ENCODE data around the gene XIRP2. TPM values are rescaled to one million over a fixed set of nuclear protein-coding genes. Genes with fewer than 3 reads are reported as not detected.

XIRP2 gene
- total and polyA plus RNA-seq, 2 of the 4 experiments (the other 2 are of a cell fraction), result 0.05 to 0.18 TPM

DNA sequence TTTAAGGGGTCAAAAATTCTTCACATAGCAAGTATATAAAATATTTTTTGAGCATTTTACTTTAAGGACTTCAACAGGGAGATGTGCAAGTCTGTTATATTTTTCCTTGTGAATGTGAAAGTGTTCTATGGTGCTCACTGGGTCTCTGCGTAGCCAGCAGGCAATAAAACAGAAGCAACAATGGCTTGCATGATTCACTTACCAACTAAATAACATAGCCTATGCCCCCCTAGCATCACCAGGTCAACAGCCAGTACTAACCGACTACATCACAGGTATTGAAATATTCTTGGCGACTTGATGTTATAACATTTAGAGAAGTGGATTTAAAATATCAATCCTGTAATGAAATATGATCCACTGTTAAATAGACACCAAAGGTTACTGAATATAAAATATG, 398.9 kb downstream of the XIRP2 start:
- H2AFZ ChIP-seq (replicated peaks; ENCODE audit: low read length, poor library complexity), result no peak overlapping the region
- H3K27me3 ChIP-seq (ENCODE audit: control insufficient read depth, insufficient read depth, low read length), result no peaks in the 10 kb centered on the region
- H3K4me3 ChIP-seq (ENCODE audit: insufficient read depth, low read depth, low read length), result no peak overlapping the region
- in situ Hi-C loops (cut with MboI; ENCODE audit: low sequenced_read_pairs), result loop anchor here (25.0 kb wide), 1 partner anchor 825 kb away; no protein-coding TSS in a partner anchor
- H2BK15ac ChIP-seq (ENCODE audit: low read depth, low read length), result no peak overlapping the region
- WGBS, 2 experiments (ENCODE audit: extremely low coverage in 2 of 2, insufficient read length in 1 of 2), result no CpG with 5 or more reads among the region's 3 CpGs
- POLR2A ChIA-PET (ENCODE audit: unreplicated experiment), result no interaction called here
- no peaks in the 10 kb centered on the region for H3K9me3 ChIP-seq (ENCODE audit: control insufficient read depth, insufficient read depth, low read length)
- no peaks in the 10 kb centered on the region for H3K79me1 ChIP-seq (ENCODE audit: low read depth in 1 of 2, low read length in 2 of 2)
- no peak overlapping the region for H2AK9ac ChIP-seq (replicated peaks; ENCODE audit: low read depth, low read length, poor library complexity)
- no peaks in the 10 kb centered on the region for H4K20me1 ChIP-seq (ENCODE audit: insufficient read depth, low read length)
- H3K56ac ChIP-seq (ENCODE audit: extremely low read depth, insufficient read depth, low read length), result no peak overlapping the region
- no peak overlapping the region for H2AK5ac ChIP-seq (ENCODE audit: low read depth, low read length)
- H4K8ac ChIP-seq (ENCODE audit: low read depth in 2 of 2, low read length in 2 of 2), result no peak overlapping the region
- dilution Hi-C loops (cut with HindIII; ENCODE audit: low sequenced_read_pairs, unreplicated experiment), result no loop called here
- H2BK120ac ChIP-seq (ENCODE audit: low read depth, low read length), result no peak overlapping the region
- intact Hi-C loops (cut with micrococcal nuclease), result no loop called here
- H2BK5ac ChIP-seq (ENCODE audit: low read depth, low read length, poor library complexity, severe bottlenecking), result no peak overlapping the region
- CTCF ChIA-PET, result no interaction called here
- no TSS peak for BruUV-seq (replicated peaks)
- no peak overlapping the region for H4K91ac ChIP-seq (ENCODE audit: insufficient read depth, low read depth, low read length)
- H4K5ac ChIP-seq (ENCODE audit: low read depth, low read length), result no peak overlapping the region
- no peak overlapping the region for H2BK20ac ChIP-seq (ENCODE audit: low read depth, low read length)
- H3K4ac ChIP-seq (ENCODE audit: low read depth, low read length), result no peak overlapping the region
- no peak for ATAC-seq (ENCODE audit: low read depth)
- H3K36me3 ChIP-seq (ENCODE audit: control insufficient read depth, insufficient read depth, low read length), result no peaks in the 10 kb centered on the region
- H3K23ac ChIP-seq (ENCODE audit: low read depth, low read length), result no peak overlapping the region
- no peak overlapping the region for H3K18ac ChIP-seq (ENCODE audit: low read depth, low read length)
- no peaks in the 10 kb centered on the region for H3K4me1 ChIP-seq (ENCODE audit: control insufficient read depth, insufficient read depth, low read length)
- no peak for TF ChIP-seq CEBPB (IDR thresholded peaks at IDR 0.05; ENCODE audit: low read depth, low read length)
- TF ChIP-seq POLR2A (IDR thresholded peaks at IDR 0.05; ENCODE audit: low read depth, low read length), result no peak
- TF ChIP-seq RFX5 (IDR thresholded peaks at IDR 0.05; ENCODE audit: low read depth, low read length), result no peak
- TF ChIP-seq, protein P1, sequence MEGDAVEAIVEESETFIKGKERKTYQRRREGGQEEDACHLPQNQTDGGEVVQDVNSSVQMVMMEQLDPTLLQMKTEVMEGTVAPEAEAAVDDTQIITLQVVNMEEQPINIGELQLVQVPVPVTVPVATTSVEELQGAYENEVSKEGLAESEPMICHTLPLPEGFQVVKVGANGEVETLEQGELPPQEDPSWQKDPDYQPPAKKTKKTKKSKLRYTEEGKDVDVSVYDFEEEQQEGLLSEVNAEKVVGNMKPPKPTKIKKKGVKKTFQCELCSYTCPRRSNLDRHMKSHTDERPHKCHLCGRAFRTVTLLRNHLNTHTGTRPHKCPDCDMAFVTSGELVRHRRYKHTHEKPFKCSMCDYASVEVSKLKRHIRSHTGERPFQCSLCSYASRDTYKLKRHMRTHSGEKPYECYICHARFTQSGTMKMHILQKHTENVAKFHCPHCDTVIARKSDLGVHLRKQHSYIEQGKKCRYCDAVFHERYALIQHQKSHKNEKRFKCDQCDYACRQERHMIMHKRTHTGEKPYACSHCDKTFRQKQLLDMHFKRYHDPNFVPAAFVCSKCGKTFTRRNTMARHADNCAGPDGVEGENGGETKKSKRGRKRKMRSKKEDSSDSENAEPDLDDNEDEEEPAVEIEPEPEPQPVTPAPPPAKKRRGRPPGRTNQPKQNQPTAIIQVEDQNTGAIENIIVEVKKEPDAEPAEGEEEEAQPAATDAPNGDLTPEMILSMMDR (conservative IDR thresholded peaks at IDR 0.05; ENCODE audit: low read depth, low read length), result no peak
- TF ChIP-seq RAD21 (IDR thresholded peaks at IDR 0.05; ENCODE audit: low read length), result no peak
- no peak for TF ChIP-seq MXI1 (IDR thresholded peaks at IDR 0.05; ENCODE audit: borderline replicate concordance, low read depth, low read length)
- TF ChIP-seq, protein P2, sequence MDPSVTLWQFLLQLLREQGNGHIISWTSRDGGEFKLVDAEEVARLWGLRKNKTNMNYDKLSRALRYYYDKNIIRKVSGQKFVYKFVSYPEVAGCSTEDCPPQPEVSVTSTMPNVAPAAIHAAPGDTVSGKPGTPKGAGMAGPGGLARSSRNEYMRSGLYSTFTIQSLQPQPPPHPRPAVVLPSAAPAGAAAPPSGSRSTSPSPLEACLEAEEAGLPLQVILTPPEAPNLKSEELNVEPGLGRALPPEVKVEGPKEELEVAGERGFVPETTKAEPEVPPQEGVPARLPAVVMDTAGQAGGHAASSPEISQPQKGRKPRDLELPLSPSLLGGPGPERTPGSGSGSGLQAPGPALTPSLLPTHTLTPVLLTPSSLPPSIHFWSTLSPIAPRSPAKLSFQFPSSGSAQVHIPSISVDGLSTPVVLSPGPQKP (IDR thresholded peaks at IDR 0.05; ENCODE audit: borderline replicate concordance, low read depth, low read length), result no peak
- no peak for TF ChIP-seq CHD1 (IDR thresholded peaks at IDR 0.05; ENCODE audit: low read depth, low read length)
- no peak for TF ChIP-seq RCOR1 (IDR thresholded peaks at IDR 0.05; ENCODE audit: insufficient replicate concordance, low read length)
- no peak for TF ChIP-seq MAFK (IDR thresholded peaks at IDR 0.05; ENCODE audit: low read depth, low read length)
- TF ChIP-seq FOS (IDR thresholded peaks at IDR 0.05; ENCODE audit: low read depth, low read length), result no peak
- H3K4me2 ChIP-seq (ENCODE audit: low read depth, low read length), result no peak overlapping the region
- no peak overlapping the region for H3K9ac ChIP-seq (ENCODE audit: low read depth, low read length)
- H3K9me1 ChIP-seq (ENCODE audit: insufficient read depth, low read length), result no peaks in the 10 kb centered on the region
- no peak for DNase-seq
- H3K14ac ChIP-seq (replicated peaks; ENCODE audit: low read depth, low read length), result no peak overlapping the region
- H3K27ac ChIP-seq (ENCODE audit: insufficient read depth, low read length), result no peak overlapping the region
